K562 (cell line): ENCODE measurements around the gene MMP10.

ENCODE experiments used
- KAT2B ChIP-seq: IDR thresholded peaks from one replicate; pipeline ENCODE4 v1.6.1; 2012; ENCODE audit warnings: low read depth, mild to moderate bottlenecking, control low read depth, inconsistent platforms, low read length, moderate library complexity
- KDM4B ChIP-seq, 2 experiments: fragments of 450-650 bp in 1 of 2; sonication (generic) in 1 of 2; IDR thresholded peaks; 2 replicates each; pipeline ENCODE4 v1.6.1; 2016 to 2017; ENCODE audit warnings: borderline replicate concordance in 2 of 2, antibody characterized with exemption in 1 of 2, low read depth in 1 of 2, mild to moderate bottlenecking in 1 of 2
- NCOA6 ChIP-seq: fragments of 450-650 bp; IDR thresholded peaks from 2 replicates; pipeline ENCODE4 v1.6.1; 2017; ENCODE audit warnings: mild to moderate bottlenecking
- TAF1 ChIP-seq: IDR thresholded peaks from 2 replicates; pipeline ENCODE4 v1.6.1; 2011; ENCODE audit warnings: mild to moderate bottlenecking, low read length, moderate library complexity; ENCODE audit not compliant: insufficient read depth, control insufficient read depth, severe bottlenecking; ENCODE audit errors: extremely low read depth
- ZNF407 ChIP-seq: fragments of 450-650 bp; IDR thresholded peaks from 2 replicates; pipeline ENCODE4 v1.6.1; 2016; ENCODE audit warnings: low read depth

- TF ChIP-seq KAT2B (no peak), KDM4B (IDR thresholded peaks at IDR 0.05; ENCODE audit: borderline replicate concordance in 2 of 2, low read depth in 1 of 2) (no peak), TAF1 (no peak), ZNF407 (no peak), NCOA6 (no peak)
These were observed 17.0 kb downstream of the MMP10 start for GRCh38 chr11:102763440-102763839.
